Nephron (organoid): ENCODE data around the gene SCMH1.

Experiments used
- H3K27ac Mint-ChIP-seq, 3 experiments: 2 replicates each; pipeline ENCODE4 v1.8.0; 2020; ENCODE audit warnings: mixed read lengths in 3 of 3, mild to moderate bottlenecking in 2 of 3, moderate library complexity in 1 of 3
- H3K27me3 Mint-ChIP-seq: 2 replicates; pipeline ENCODE4 v1.8.0; 2021; ENCODE audit warnings: low read depth, mild to moderate bottlenecking, moderate library complexity, mixed read lengths
- H3K36me3 Mint-ChIP-seq: 2 replicates; pipeline ENCODE4 v1.8.0; 2020; ENCODE audit warnings: low read depth, mixed read lengths
- H3K4me1 Mint-ChIP-seq: 2 replicates; pipeline ENCODE4 v1.8.0; 2020; ENCODE audit warnings: mixed read lengths
- H3K4me3 Mint-ChIP-seq, 3 experiments: 2 replicates each; pipeline ENCODE4 v1.8.0; 2020; ENCODE audit warnings: mild to moderate bottlenecking in 3 of 3, mixed read lengths in 3 of 3, moderate library complexity in 2 of 3
- H3K9me3 Mint-ChIP-seq: 2 replicates; pipeline ENCODE4 v1.8.0; 2020; ENCODE audit warnings: mixed read lengths
- TF ChIP-seq, protein P1 (sequence below), 3 experiments: fragments of 200-600 bp; sonication (generic); IDR thresholded peaks; one replicate each; pipeline ENCODE4 v1.5.0; 2021; ENCODE audit warnings: antibody characterized with exemption in 3 of 3; ENCODE audit not compliant: unreplicated experiment in 3 of 3

SCMH1 gene

GRCh38 chr1:41020109-41020576, 222.0 kb downstream of the SCMH1 start:
- TF ChIP-seq, protein P1, sequence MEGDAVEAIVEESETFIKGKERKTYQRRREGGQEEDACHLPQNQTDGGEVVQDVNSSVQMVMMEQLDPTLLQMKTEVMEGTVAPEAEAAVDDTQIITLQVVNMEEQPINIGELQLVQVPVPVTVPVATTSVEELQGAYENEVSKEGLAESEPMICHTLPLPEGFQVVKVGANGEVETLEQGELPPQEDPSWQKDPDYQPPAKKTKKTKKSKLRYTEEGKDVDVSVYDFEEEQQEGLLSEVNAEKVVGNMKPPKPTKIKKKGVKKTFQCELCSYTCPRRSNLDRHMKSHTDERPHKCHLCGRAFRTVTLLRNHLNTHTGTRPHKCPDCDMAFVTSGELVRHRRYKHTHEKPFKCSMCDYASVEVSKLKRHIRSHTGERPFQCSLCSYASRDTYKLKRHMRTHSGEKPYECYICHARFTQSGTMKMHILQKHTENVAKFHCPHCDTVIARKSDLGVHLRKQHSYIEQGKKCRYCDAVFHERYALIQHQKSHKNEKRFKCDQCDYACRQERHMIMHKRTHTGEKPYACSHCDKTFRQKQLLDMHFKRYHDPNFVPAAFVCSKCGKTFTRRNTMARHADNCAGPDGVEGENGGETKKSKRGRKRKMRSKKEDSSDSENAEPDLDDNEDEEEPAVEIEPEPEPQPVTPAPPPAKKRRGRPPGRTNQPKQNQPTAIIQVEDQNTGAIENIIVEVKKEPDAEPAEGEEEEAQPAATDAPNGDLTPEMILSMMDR (IDR thresholded peaks at IDR 0.05; ENCODE audit: unreplicated experiment in 3 of 3), result no peak
- Mint-ChIP-seq H3K27me3 (peaks cover under 1% of the 10 kb centered on the region), H3K27ac (no peak overlapping the region), H3K36me3 (peaks cover 17% of the 10 kb centered on the region), H3K4me3 (no peak overlapping the region), H3K9me3 (no peaks in the 10 kb centered on the region), H3K4me1 (peaks cover 6% of the 10 kb centered on the region)

GRCh38 chr1:41019353-41019745, 222.8 kb downstream of the SCMH1 start:
- Mint-ChIP-seq H3K27ac (no peak overlapping the region), H3K4me3 (no peak overlapping the region), H3K36me3 (peaks cover 24% of the 10 kb centered on the region), H3K4me1 (peaks cover 6% of the 10 kb centered on the region), H3K9me3 (no peaks in the 10 kb centered on the region), H3K27me3 (peaks cover 3% of the 10 kb centered on the region)
- TF ChIP-seq, protein P1 (IDR thresholded peaks at IDR 0.05; ENCODE audit: unreplicated experiment in 3 of 3), result no peak

- H3K4me3 Mint-ChIP-seq, result no peak overlapping the region
- TF ChIP-seq, protein P1 (IDR thresholded peaks at IDR 0.05; ENCODE audit: unreplicated experiment in 3 of 3), result no peak
- H3K27me3 Mint-ChIP-seq, result peaks cover 3% of the 10 kb centered on the region
- H3K36me3 Mint-ChIP-seq, result peaks cover 31% of the 10 kb centered on the region
- peaks cover 2% of the 10 kb centered on the region for H3K4me1 Mint-ChIP-seq
- H3K9me3 Mint-ChIP-seq, result no peaks in the 10 kb centered on the region
- H3K27ac Mint-ChIP-seq, result no peak overlapping the region
Measured at GRCh38 chr1:41018018-41018410, 224.1 kb downstream of the SCMH1 start.

DNA sequence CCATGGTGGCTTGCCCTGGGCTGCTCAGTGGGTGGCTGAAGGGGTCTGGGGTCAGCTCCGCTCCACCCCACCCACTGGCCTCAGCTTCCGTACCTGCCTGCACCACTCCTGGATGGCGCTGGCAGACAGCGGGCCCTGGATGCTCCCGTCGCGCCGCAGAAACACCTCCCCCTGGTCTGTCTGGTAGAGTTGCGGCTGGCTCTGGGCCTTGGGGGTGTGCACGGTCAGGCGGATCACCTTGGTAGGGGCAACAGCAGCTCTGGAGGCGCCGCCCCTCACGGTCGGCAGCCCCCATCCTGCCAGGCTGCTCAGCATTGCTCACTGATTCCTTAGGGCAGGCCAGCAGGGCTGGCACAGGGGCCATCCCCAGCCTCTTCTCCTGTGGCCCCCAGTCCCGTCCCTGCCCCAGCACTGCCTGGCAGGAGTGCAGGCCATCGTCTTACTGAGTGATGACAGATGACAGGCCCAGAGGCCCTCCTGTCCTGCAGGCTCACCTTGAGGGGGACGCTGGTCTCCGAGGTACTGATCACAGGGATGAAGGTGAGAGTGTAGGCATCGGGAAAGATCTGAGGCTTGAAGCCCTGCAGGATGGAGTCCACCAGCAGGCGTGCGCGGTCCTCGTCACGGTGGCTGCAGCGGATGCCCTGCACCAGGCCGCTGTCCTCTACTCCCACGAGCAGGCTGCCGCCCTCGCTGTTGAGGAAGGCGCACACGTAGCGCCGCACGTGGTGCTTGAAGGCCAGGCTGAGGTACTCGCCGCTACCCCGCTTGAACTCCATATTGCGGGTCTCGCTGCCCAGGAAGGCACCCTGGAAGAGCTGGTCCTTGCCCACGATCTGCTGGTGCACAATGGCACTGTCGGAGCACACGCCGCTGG, 224.7 kb downstream of the SCMH1 start:
- Mint-ChIP-seq H3K4me1 (no peaks in the 10 kb centered on the region), H3K9me3 (no peaks in the 10 kb centered on the region), H3K4me3 (no peak overlapping the region), H3K27me3 (peaks cover 3% of the 10 kb centered on the region), H3K36me3 (peaks cover 35% of the 10 kb centered on the region), H3K27ac (no peak overlapping the region)
- TF ChIP-seq, protein P1 (IDR thresholded peaks at IDR 0.05; ENCODE audit: unreplicated experiment in 3 of 3), result no peak

DNA sequence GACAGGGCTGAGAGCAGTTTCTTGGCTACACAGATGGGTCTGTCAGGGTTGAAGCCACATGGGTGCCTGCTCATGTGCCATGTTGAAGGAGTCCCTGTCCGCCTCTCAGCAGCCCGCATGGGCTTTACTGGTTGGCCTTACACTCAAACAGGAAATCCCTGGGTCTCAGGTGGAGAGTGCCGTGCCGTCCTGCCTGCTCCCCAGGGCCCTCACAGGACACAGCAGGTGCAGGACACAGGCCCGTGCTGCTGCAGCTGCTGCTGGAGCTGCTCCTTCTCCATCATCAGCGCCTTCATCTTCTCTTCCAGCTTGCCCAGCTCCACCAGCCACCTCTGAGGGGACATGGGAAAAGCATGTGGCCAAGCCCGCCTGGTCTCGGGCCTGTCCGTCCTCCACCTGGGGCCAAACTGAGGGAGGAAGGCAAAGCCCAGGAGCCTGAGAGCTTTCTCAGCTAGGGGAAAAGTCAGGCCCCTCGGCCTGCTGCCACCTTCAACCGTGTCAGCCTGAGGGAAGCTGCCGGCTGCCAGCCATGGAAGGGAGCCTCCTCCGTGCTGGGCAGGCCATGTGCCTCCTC, 226.1 kb downstream of the SCMH1 start:
- no peaks in the 10 kb centered on the region for H3K4me1 Mint-ChIP-seq
- TF ChIP-seq, protein P1 (IDR thresholded peaks at IDR 0.05; ENCODE audit: unreplicated experiment in 3 of 3), result no peak
- H3K9me3 Mint-ChIP-seq, result no peaks in the 10 kb centered on the region
- peaks cover 3% of the 10 kb centered on the region for H3K27me3 Mint-ChIP-seq
- H3K4me3 Mint-ChIP-seq, result no peak overlapping the region
- peaks cover 44% of the 10 kb centered on the region for H3K36me3 Mint-ChIP-seq
- no peak overlapping the region for H3K27ac Mint-ChIP-seq
